HEK293 (cell line): ENCODE results near the gene CHID1.
A peak's percentile ranks its signal among the peaks of the same experiment; 100 is the strongest.

Source experiments
- BCL11A ChIP-seq: fragments of 450-650 bp; formaldehyde crosslinking; IDR thresholded peaks from 2 replicates; pipeline ENCODE4 v1.5.1; 2016; ENCODE audit warnings: low read depth, missing biosample characterization, missing genetic modification characterization
- FEZF1 ChIP-seq: fragments of 450-650 bp; formaldehyde crosslinking; IDR thresholded peaks from 2 replicates; pipeline ENCODE4 v1.5.1; 2016; ENCODE audit warnings: missing biosample characterization, missing genetic modification characterization
- GLIS2 ChIP-seq: fragments of 450-650 bp; formaldehyde crosslinking; IDR thresholded peaks from 2 replicates; pipeline ENCODE4 v1.5.1; 2016; ENCODE audit warnings: missing biosample characterization, missing genetic modification characterization
- HOXC10 ChIP-seq: sonication (generic); formaldehyde crosslinking; IDR thresholded peaks from 2 replicates; pipeline ENCODE4 v1.8.1; 2023; ENCODE audit warnings: mild to moderate bottlenecking, missing genetic modification reagents
- IKZF3 ChIP-seq: fragments of 450-650 bp; IDR thresholded peaks from 2 replicates; pipeline ENCODE4 v1.5.0; 2018; ENCODE audit warnings: missing biosample characterization, mild to moderate bottlenecking, missing genetic modification characterization, moderate library complexity
- OVOL3 ChIP-seq: fragments of 450-650 bp; formaldehyde crosslinking; IDR thresholded peaks from 2 replicates; pipeline ENCODE4 v1.5.1; 2016; ENCODE audit warnings: missing biosample characterization, missing genetic modification characterization
- PBX3 ChIP-seq: sonication (generic); formaldehyde crosslinking; IDR thresholded peaks from 2 replicates; pipeline ENCODE4 v1.8.1; 2022; ENCODE audit warnings: mild to moderate bottlenecking, moderate library complexity, missing genetic modification reagents
- PRDM6 ChIP-seq: fragments of 450-650 bp; formaldehyde crosslinking; IDR thresholded peaks from 2 replicates; pipeline ENCODE4 v1.5.1; 2017; ENCODE audit warnings: missing biosample characterization, missing genetic modification characterization
- SP3 ChIP-seq: fragments of 450-650 bp; formaldehyde crosslinking; IDR thresholded peaks from 2 replicates; pipeline ENCODE4 v1.5.1; 2016; ENCODE audit warnings: missing biosample characterization, missing genetic modification characterization
- TCF7L2 ChIP-seq: IDR thresholded peaks from 2 replicates; pipeline ENCODE4 v1.6.1; 2011; ENCODE audit warnings: low read depth, mild to moderate bottlenecking, inconsistent platforms, low read length, moderate library complexity, borderline replicate concordance
- TRIM28 ChIP-seq: IDR thresholded peaks from 2 replicates; pipeline ENCODE4 v1.6.1; 2011; ENCODE audit warnings: low read length, control low read depth, borderline replicate concordance
- ZNF121 ChIP-seq: fragments of 450-650 bp; formaldehyde crosslinking; IDR thresholded peaks from 2 replicates; pipeline ENCODE4 v1.5.1; 2016; ENCODE audit warnings: missing biosample characterization, missing genetic modification characterization
- ZNF138 ChIP-seq: fragments of 450-650 bp; formaldehyde crosslinking; IDR thresholded peaks from 2 replicates; pipeline ENCODE4 v1.5.1; 2016; ENCODE audit warnings: missing biosample characterization, missing genetic modification characterization, borderline replicate concordance
- ZNF174 ChIP-seq: fragments of 450-650 bp; formaldehyde crosslinking; IDR thresholded peaks from 2 replicates; pipeline ENCODE4 v1.5.0; 2017; ENCODE audit warnings: missing biosample characterization, mild to moderate bottlenecking, missing genetic modification characterization
- ZNF175 ChIP-seq: fragments of 450-650 bp; formaldehyde crosslinking; IDR thresholded peaks from 2 replicates; pipeline ENCODE4 v1.5.1; 2016; ENCODE audit warnings: missing biosample characterization, missing genetic modification characterization
- ZNF19 ChIP-seq: fragments of 450-650 bp; formaldehyde crosslinking; IDR thresholded peaks from 2 replicates; pipeline ENCODE4; 2016; ENCODE audit warnings: missing biosample characterization, missing genetic modification characterization, low read depth
- ZNF24 ChIP-seq: fragments of 450-650 bp; formaldehyde crosslinking; IDR thresholded peaks from 2 replicates; pipeline ENCODE4 v1.5.1; 2016; ENCODE audit warnings: missing biosample characterization, missing genetic modification characterization
- ZNF248 ChIP-seq: fragments of 450-650 bp; formaldehyde crosslinking; IDR thresholded peaks from 2 replicates; pipeline ENCODE4 v1.5.1; 2017; ENCODE audit warnings: missing biosample characterization, missing genetic modification characterization
- ZNF26 ChIP-seq: fragments of 450-650 bp; formaldehyde crosslinking; IDR thresholded peaks from 2 replicates; pipeline ENCODE4 v1.5.1; 2016; ENCODE audit warnings: missing biosample characterization, missing genetic modification characterization
- ZNF280D ChIP-seq: fragments of 450-650 bp; formaldehyde crosslinking; IDR thresholded peaks from 2 replicates; pipeline ENCODE4 v1.5.1; 2016; ENCODE audit warnings: missing biosample characterization, missing genetic modification characterization
- ZNF341 ChIP-seq: fragments of 450-650 bp; formaldehyde crosslinking; IDR thresholded peaks from 2 replicates; pipeline ENCODE4; 2016; ENCODE audit warnings: low read depth, missing biosample characterization, missing genetic modification characterization
- ZNF350 ChIP-seq: fragments of 450-650 bp; formaldehyde crosslinking; IDR thresholded peaks from 2 replicates; pipeline ENCODE4 v1.5.0; 2017; ENCODE audit warnings: missing biosample characterization, mild to moderate bottlenecking, missing genetic modification characterization
- ZNF366 ChIP-seq: fragments of 450-650 bp; formaldehyde crosslinking; conservative IDR thresholded peaks from 2 replicates; pipeline ENCODE4 v1.5.1; 2016; ENCODE audit warnings: missing biosample characterization, missing genetic modification characterization
- ZNF398 ChIP-seq: fragments of 450-650 bp; formaldehyde crosslinking; IDR thresholded peaks from 2 replicates; pipeline ENCODE4 v1.5.1; 2017; ENCODE audit warnings: missing biosample characterization, missing genetic modification characterization
- ZNF433 ChIP-seq: fragments of 450-650 bp; formaldehyde crosslinking; IDR thresholded peaks from 2 replicates; pipeline ENCODE4 v1.5.1; 2016; ENCODE audit warnings: missing biosample characterization, missing genetic modification characterization, low read depth
- ZNF560 ChIP-seq: fragments of 450-650 bp; formaldehyde crosslinking; IDR thresholded peaks from 2 replicates; pipeline ENCODE4 v1.5.1; 2017; ENCODE audit warnings: missing biosample characterization, missing genetic modification characterization, borderline replicate concordance
- ZNF596 ChIP-seq: fragments of 450-650 bp; IDR thresholded peaks from 2 replicates; pipeline ENCODE4 v1.5.0; 2018; ENCODE audit warnings: missing biosample characterization, mild to moderate bottlenecking, missing genetic modification characterization, moderate library complexity
- ZNF629 ChIP-seq: fragments of 450-650 bp; formaldehyde crosslinking; IDR thresholded peaks from 2 replicates; pipeline ENCODE4 v1.5.1; 2017; ENCODE audit warnings: missing biosample characterization, missing genetic modification characterization
- ZNF658 ChIP-seq: fragments of 450-650 bp; formaldehyde crosslinking; IDR thresholded peaks from 2 replicates; pipeline ENCODE4; 2016; ENCODE audit warnings: missing biosample characterization, missing genetic modification characterization
- ZNF664 ChIP-seq: fragments of 450-650 bp; formaldehyde crosslinking; IDR thresholded peaks from 2 replicates; pipeline ENCODE4 v1.5.1; 2016; ENCODE audit warnings: missing biosample characterization, missing genetic modification characterization
- ZNF704 ChIP-seq: fragments of 450-650 bp; formaldehyde crosslinking; IDR thresholded peaks from 2 replicates; pipeline ENCODE4 v1.5.1; 2016; ENCODE audit warnings: missing biosample characterization, missing genetic modification characterization

The CHID1 gene

GRCh38 chr11:859394-860131 lies 51.0 kb downstream of the CHID1 start (continued):
- no peak for TF ChIP-seq ZNF26 (tag by site-specific recombination)
- TF ChIP-seq ZNF280D (tag by site-specific recombination) = no peak
- no peak for TF ChIP-seq TCF7L2
- no peak for TF ChIP-seq PRDM6
- no peak for TF ChIP-seq HOXC10 (CRISPR knock-in tag)
- no peak for TF ChIP-seq ZNF174 (tag by site-specific recombination)
- TF ChIP-seq ZNF24 (tag by site-specific recombination) = no peak
- TF ChIP-seq GLIS2 = peak; percentile 84
- no peak for TF ChIP-seq ZNF629 (tag by site-specific recombination)
- no peak for TF ChIP-seq TRIM28
- no peak for TF ChIP-seq ZNF175 (tag by site-specific recombination)
- TF ChIP-seq ZNF433 (tag by site-specific recombination) = no peak
- no peak for TF ChIP-seq BCL11A (tag by site-specific recombination)
- no peak for TF ChIP-seq ZNF596 (tag by site-specific recombination)
- no peak for TF ChIP-seq FEZF1 (tag by site-specific recombination)
- TF ChIP-seq IKZF3 (tag by site-specific recombination) = 0 out of 2 replicates have a peak, but pooled peaks have one; percentile 10
- peak; percentile 86 for TF ChIP-seq ZNF341 (tag by site-specific recombination)
- no peak for TF ChIP-seq ZNF248
- no peak for TF ChIP-seq ZNF121
- no peak for TF ChIP-seq ZNF350 (tag by site-specific recombination)
- TF ChIP-seq ZNF138 (tag by site-specific recombination) = no peak
- no peak for TF ChIP-seq ZNF664 (tag by site-specific recombination)
- TF ChIP-seq ZNF560 (tag by site-specific recombination) = no peak
- TF ChIP-seq SP3 (tag by site-specific recombination) = no peak
- 0 out of 2 replicates have a peak, but pooled peaks have one; percentile 19 for TF ChIP-seq ZNF398
- no peak for TF ChIP-seq PBX3 (CRISPR knock-in tag)
- TF ChIP-seq ZNF704 (tag by site-specific recombination) = no peak
- TF ChIP-seq OVOL3 (tag by site-specific recombination) = no peak
- no peak for TF ChIP-seq ZNF366 (tag by site-specific recombination)
- no peak for TF ChIP-seq ZNF658 (tag by site-specific recombination)
- no peak for TF ChIP-seq ZNF19 (tag by site-specific recombination)
